GM21528 (cell line): Measurements from ENCODE around the gene MLLT3.
A peak's percentile ranks its signal among the peaks of the same experiment; 100 is the strongest.

Experiments used
- ATAC-seq: cut with Tn5 transposase; IDR thresholded peaks from one replicate; pipeline ENCODE4 v1.9.1; 2021; ENCODE audit warnings: mild to moderate bottlenecking, moderate library complexity; ENCODE audit not compliant: unreplicated experiment, low FRiP score

The MLLT3 gene

DNA sequence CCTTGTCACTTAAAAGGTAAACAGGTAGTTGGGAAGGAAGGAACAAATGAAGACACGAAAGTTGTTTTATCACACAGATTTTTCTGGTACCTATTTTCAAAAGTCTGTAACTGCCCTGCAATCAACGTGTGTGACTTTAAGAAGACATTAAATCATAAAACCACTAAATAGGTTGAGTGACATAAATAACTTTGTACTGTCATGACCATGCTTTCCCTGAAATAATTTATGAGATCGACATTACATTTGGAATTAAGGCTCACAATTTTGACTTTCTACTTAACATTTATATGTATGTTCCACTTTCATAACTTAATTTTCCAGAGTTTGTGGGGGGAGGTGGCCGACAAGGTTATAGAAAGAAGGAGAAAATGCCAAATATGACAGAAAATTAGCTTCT lies 181.1 kb downstream of the MLLT3 start:
- no peak for ATAC-seq

DNA sequence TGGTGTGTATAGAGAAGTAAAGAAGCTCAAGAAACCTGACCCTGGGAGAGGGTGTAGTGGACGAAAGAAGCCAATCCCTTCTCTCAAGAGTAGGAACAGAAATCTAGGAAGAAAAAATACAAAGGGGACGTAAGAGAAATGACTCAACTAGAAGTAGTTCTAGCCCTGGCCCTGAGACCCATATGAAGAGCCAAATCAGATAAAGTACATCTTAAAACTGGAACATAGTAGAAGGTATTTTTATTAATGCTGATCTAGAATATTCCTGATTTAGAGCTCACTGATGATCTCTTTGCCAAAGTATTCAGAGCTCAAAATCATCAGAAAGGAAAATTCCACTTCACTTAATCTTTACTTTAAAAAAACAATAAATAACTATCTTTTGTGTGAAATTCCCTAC lies 184.8 kb downstream of the MLLT3 start:
- ATAC-seq: no peak

DNA sequence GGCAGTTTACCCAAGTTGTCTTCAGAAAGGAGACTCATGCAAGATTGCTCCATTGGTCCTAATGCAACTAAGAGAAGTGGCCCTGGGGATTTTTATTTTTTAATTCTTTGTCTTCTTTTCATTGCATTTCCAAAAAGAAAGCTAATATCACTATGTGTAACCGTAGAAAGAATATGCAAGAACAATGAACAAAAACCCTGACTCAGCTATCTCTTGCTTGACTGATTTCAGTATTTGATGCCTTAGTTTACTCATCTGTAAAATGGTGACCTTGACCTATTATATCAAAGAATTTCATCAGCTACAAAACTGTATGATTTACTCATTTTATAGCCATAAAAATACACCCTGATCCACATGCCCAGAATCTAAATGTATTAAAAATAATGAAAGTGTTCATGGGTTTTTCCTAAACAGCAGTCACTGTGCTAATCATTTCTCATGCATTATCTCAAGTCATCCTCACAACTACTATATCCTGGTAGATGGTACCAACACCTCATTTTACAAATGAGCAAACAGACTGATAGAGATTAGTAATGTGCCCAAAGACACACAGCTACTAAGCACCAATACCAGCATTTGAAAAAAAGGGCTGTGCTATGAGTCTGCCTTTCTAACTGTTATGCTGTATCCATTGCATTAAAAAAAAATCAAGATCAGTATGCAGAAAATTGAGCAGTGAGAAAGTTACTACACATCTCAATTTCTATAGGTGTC lies 185.7 kb downstream of the MLLT3 start:
- ATAC-seq: no peak

DNA sequence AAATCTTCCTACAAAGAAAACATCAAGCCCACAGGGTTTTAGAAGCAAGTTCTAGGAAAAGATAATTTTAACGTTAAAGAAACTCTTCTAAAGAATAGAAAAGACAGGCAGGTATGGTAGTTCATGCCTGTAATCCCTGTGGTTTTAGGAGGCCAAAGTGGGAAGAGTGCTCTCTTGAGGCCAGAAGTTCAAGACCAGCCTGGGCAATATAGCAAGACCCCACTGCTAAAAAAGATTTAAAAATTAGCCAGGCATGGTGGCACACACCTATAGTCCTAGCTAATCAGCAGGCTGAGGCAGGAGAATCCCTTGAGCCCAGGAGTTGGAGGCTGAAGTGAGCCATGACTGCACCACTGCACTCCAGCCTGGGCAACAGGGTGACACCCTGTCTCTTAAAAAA lies 193.3 kb downstream of the MLLT3 start:
- no peak for ATAC-seq

DNA sequence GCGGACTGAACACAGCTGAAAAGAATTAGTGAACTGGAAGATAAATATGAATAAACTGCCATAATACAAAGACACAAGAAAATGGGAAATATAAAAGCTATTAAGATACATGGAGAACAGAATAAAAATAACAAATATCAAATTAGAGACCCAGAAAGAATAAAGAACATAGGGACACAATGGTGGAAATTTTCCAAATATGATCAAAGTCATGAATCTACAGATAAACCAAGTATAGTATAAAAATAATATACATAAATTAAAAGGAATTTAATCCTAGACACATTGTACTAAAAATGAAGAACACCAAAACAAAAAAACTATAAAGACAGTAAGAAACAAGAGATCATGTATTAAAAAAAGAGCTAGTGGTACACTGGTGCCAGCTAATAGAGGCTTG lies 194.9 kb downstream of the MLLT3 start:
- no peak for ATAC-seq

DNA sequence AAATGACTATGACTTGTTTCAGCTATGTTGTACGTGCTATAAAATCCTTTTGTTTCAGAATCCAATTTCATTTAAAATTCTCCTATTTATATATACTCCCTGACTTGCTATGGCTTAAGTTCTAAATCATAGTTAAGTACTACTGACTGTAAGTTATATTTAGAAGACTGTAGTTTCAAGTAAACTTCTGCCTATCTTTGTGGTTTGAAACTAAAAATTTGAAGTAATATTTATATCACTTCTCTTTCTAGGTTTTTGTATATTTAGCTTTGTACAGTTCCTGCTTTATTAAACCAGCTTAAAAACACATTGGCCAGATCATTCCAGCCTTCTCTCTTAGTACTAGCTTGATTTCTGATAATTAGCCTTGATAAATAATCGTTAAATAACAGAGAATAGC lies 196.3 kb downstream of the MLLT3 start:
- peak; percentile 79 for ATAC-seq

DNA sequence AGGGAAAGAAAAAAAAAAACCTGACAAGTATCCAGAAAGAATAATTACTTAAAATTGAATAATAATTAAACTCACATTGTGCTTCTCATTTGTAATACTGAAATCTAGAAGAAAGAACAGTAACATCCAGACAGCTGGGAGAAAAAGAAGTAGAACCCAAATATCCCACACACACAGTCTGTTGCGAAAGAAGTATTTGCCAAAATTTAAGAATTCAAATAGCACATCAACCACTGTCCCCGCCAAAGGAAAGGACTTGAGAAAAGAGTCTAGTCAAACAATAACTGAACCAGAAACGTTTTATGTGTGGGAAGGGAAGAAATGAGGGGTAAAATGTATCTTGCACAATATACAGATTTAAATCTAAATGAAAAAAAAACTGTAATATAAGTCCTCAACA lies 202.8 kb downstream of the MLLT3 start:
- no peak for ATAC-seq

DNA sequence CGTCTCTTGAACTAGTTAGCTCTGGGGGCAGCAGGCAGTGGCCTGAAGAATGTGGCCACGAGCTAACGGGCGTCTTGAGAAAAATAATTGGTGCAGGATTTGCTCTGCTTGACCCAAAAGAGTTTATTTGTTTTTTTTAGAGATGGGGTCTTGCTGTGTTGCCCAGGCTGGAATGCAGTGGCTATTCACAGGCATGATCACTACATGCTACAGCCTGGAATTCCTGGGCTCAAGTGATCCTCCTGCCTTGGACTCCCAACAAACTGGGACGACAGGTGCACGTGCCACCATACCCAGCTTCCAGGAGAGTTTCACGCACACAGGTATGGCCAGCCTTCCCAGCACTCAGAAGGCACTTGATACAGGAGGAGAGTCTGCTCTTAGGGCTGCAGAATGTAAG lies 203.8 kb downstream of the MLLT3 start:
- no peak for ATAC-seq

DNA sequence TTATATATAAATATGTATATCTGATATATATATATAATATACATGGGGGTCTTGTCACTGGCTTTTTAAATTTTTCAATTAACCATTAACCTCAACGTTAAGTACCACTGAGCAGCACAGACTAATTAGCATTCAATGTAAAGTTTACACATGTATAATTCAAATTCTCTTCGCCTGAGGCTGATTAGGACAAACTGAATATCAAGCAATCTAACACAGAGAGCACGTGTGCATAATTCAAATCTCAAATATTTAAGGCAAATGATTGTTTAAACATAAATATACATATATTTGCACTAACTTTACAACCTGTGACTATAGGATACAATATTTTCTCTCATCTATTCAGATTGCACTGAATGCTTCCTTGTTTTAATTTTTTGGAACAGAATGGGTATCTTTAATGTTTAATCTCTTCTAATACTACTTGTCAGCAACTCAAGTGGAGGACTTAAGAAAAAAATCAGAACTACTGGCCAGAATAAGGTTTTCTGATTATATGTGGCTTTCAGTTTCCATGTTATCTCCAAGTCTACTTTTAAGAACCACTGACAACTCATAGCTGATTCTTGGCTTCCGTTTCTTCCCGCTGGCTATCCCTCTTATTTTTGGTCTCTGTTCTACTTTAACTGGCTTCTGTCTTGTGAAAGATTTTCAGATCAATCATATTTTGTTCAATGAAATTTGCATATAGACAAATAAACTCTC lies 204.8 kb downstream of the MLLT3 start:
- ATAC-seq: no peak

DNA sequence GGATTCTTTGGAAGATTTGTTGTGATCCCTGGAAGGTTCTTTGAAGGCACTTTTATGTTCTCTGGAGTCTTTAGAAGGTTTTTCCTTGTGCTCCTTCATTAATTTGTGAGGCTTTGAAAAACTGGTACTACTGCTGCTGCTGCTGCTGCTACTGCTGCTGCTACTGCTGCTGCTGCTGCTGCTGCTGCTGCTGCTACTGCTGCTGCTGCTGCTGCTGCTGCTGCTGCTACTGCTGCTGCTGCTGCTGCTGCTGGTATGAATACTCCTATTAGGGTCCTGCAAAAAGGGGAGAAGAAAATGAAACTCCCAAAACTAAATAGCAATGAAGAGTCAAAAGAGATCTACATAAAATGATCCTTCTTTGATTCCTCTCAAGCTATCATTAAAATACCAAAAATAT lies 208.1 kb downstream of the MLLT3 start:
- no peak for ATAC-seq

DNA sequence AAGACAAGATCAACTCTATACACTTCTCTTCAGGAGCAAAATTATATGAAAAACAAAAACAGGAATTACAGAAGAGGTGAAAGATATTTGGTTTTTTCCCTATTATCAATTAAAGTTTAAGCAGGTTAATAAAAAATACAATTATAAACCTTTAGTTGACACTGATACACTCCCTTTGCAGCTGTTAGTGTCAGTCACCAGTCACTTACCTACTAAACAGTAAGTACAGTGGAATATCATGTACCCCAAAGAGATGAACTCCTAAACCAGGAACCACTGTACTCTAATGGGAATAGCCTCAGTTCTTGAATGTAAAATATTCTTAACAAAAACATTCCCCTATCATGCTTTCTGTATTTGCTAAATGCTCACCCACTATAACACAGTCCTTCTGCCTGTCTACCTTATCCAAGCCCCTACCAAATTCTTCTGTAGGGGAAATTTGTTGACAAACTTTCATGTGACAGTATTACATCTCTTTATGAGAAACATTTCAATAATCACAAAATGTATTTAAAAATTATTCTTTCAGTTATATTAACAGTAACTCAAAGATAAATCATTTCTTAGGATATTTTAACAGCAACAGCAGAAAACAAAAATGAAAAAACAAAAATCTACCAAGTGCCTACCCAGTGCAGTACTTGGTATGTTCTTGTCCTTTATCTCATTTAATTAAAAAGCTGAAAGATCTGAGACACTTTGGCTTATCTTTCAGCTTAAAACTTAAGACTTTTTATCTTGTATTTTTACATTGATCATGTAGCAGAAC lies 212.8 kb downstream of the MLLT3 start:
- ATAC-seq: no peak

DNA sequence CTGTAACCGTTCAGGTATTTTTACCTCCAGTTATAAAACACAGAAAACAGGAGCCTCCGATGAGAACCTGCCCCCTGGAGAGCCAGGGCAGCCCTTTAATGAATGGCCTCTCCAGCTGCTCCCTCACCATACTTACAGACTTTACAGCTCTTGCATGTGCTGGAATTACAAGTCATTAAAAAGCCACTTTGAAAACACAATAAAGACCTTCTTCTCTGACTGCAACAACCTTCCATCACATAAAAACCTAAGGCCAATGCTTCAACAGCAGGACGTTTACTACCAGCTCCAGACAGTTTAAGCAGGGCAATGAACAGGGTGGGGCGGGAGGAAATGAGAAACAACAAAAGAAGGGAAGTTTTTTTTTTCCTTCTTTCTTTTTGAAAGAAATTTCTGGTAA lies 213.8 kb downstream of the MLLT3 start:
- ATAC-seq: no peak

DNA sequence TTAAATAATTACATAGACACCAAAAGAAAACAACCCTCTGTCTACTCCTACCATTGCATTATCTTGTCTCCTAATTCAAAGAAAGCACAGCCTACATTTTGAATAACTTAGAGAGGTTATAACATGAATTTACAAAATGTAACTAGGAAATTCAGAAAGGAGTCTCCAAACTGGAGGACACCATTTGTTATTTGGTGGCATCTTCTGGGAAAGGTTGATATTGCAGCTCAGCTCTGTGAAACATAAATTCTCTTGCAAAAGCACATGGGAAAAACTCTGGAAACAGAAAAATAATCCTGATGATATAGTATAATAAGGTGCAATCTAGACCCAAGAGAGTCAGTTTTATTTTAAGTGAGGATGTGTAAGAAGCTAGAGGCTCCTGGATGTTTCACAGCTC lies 215.3 kb downstream of the MLLT3 start:
- no peak for ATAC-seq

DNA sequence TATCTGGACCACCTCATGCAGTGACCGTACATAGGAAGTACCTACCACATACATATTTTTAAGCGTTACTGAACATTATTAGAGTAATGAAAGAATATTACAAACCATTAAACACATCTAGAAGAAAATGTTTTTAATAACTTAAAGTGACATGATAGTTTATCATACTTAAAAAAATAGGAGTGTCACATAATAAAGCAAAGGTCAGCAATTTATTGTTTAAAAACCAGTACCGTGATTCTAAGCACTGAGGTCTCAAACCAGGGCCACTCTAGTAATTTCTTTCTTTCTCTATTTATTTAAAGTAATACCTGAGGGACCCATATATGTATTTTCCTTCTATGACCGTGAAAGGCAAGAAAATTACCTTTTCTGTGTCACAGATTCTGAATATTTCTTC lies 216.0 kb downstream of the MLLT3 start:
- ATAC-seq: no peak

DNA sequence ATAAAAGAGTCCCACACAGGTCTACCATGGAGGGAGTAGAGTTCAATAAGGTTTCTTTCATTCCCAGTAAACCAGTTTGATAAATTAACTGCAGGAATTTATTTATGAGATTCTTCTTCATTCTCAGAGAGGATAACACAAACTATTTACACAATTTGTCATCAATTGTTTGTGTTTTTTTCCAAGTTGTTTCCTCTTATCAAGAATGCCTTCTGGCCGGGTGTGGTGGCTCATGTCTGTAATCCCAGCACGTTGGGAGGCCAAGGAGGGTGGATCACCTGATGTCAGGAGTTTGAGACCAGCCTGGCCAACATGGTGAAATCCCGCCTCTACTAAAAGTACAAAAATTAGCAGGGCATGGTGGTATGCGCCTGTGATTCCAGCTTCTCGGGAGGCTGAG lies 216.7 kb downstream of the MLLT3 start:
- no peak for ATAC-seq

DNA sequence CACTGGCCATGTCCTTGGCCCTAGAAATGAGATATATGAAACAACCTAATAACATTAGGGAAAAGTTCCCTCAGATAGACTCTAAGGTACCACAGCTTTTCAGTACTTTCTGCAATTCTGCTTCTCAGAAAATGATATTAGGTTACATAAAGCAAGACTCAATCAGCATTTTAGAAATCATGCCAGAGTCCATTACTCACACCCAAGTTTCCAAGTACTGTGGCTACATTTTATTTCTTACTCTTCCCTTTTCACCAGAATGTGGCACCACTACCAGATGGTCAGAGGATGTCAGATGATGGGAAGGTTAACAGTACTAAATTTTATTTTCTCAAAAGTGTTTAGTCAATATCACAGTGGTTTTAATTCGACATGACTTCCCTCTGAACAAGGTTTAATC lies 217.2 kb downstream of the MLLT3 start:
- no peak for ATAC-seq

DNA sequence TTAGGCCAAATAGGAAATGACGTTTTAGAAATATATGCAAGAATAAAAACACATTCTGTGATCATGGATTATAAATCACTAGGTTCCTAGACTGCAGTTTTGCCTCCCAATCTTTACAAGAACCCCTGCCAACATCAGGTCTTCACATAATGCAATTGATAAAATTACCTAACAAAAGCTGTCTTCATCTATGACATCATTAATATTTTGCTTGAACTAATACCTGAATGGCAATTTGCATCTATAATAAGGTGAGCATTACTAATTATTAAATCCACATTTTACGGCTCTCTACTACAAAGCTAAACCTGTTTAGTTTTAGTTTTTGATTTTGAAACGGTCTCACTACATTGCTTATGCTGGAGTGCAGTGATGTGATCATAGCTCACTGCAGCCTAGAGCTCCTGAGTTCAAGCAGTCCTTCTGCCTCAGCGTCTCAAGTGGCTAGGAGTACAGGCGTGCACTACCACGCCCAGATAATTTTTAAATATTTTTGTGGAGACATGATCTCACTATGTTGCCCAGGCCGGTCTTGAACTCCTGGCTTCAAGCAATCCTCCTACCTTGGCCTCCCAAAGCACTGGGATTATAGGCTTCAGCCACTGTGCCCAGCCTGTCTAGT lies 218.0 kb downstream of the MLLT3 start:
- ATAC-seq: no peak

DNA sequence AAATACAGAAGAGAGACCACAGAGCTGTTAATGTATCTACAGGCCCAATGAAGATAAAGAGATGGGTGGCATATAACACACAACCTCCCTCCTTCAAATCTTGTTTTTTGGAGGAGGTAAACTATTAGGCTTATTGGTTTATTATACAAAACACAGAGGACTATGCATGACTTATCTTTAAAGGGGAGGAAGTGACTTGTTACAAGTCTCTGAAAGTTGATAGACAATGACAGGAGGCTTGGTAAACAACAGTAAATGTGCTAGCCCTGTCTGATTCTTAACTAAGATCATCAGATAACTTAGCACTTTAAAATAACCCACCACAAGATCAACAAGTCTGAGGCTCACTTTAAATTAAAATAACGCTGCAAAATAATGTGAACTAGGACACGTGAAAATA lies 219.0 kb downstream of the MLLT3 start:
- no peak for ATAC-seq

DNA sequence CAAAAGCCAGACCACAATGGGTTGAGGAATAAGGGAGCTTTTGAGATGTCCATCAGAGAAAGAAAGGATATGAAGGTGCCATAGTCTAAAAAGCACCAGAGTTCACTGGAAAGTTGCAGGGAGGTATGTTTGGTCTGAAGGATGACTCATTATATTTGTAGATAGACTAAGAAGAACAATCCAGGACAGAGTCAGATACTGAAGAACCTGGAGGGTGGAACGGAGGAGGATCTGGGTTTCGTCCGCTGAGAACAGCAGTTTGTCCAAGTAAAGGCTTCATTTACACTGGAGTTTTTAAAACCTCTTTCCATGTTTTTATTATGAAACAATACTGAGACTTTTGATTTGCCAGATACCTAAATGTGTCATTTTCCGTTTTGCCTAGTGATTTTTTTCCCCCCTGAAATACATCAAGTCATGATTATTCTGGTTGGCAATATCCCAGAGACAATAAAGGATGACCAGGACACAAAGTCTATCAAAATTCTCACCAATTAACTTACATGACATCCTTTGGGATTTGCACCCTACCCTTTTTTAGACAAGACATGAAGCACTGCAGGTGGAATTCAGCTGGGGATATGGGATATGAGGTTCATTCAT lies 219.9 kb downstream of the MLLT3 start:
- no peak for ATAC-seq

DNA sequence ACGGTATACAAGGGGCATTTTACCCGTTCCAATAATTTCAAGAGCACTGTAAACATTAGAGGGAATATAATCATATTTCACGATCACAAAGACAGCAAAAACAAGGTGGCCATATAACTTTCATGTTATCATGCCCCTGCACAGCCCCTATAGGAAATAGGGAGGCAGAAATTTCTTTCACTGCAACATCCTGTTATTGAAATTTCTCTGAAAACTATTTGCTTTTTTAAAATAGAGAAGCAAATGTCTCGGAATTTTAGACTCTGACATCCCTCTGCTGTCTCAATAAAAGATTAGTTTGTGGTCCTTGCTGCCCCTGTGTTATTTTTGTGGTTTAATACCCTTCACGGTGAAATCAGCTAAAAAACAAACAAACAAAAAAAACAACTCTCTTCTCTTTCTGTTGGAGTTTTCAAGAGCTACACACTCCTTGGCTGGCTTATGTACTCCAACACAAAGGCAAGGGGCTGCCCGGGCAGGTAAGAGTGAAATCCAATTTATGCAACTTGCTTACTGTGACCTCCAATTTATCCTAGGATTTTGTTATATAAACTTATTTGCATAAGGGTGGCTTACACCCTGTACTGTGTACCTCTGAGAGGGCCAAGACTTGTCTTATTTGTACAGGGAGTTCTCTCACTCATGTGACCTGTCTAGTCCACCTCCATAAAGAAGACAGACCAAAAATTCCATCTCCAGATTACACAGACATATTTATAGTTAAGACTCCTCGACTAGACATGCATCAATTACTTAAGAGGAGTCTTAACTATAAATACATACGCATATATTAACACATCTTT lies 223.6 kb downstream of the MLLT3 start:
- ATAC-seq: no peak
